Activated CD8-positive, alpha-beta memory T cell treated with anti-CD3 and anti-CD28 coated beads, Interleukin-2, amount 50 U/mL, for 1 hour (primary cell): ENCODE results near the gene KLHL33.

ENCODE experiments used
- DNase-seq: peaks from one replicate; pipeline ENCODE4 v3.0.0-alpha.2; 2020; ENCODE audit errors: extremely low read depth

Gene KLHL33

DNA sequence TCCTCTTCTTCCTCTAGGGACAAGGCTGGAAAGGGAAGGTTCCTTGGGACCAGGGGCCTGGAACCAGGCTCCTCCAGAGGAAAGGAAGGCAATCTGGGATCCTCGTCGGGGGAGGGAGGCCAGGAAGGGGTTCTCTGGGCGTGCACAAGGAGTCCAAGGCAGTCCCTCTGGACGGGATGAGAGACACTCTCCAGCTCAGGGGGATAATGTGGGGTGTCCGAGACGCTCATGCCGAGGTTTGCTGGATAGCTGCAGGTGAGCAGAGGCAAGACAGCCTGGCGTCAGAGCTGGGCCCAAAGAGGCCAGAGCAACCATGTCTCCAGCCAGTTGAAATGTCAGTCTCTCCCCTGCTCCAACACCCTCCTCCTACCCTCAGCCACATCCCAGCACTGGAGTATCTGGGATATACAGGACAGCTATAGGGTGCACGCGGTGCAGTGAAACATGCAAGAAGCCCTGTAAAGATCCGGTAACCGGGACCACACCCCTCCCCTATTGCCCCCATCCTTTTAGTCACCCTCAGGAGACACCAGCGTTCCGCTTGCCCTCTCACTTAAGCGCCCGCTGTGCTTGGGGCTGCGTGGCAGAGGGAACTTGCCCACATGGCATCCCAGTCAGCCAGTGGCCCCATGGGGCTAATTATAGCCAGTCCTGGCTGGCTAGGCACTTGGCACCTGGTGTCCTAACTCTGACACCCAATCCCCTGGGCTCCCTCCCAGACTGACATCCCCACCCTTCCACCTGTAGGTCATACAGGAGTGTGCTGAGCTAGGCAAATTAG, at the start of gene KLHL33:
KLHL33 (minus strand) TSS at position 585 of the 781 bp plus-strand sequence; CDS start at position 230, 355 bp downstream.
- no peak for DNase-seq

- no peak for DNase-seq
Observed at GRCh38 chr14:20482382-20482781, 46.4 kb upstream of the KLHL33 start.

DNA sequence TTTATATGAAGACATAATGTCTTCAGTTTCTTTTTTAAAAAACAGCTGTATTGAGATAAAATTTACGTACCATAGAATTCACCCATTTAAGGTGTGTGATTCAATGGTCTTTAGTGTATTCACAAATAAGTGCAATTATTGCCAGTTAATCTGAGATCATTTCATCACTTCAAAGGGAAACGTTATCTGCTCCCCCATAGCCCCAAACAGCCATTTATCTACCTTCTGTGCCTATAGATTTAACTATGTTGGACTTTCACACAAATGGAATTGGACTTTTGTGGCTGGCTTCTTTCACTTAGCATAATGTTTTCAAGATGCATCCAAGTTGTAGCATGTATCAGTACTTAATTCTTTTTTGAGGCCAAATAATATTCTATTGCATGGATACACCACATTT, 42.9 kb upstream of the KLHL33 start:
- DNase-seq = no peak

GRCh38 chr14:20477211-20477876, 41.4 kb upstream of the KLHL33 start:
- no peak for DNase-seq

GRCh38 chr14:20476776-20477175, 40.8 kb upstream of the KLHL33 start:
- no peak for DNase-seq

DNA sequence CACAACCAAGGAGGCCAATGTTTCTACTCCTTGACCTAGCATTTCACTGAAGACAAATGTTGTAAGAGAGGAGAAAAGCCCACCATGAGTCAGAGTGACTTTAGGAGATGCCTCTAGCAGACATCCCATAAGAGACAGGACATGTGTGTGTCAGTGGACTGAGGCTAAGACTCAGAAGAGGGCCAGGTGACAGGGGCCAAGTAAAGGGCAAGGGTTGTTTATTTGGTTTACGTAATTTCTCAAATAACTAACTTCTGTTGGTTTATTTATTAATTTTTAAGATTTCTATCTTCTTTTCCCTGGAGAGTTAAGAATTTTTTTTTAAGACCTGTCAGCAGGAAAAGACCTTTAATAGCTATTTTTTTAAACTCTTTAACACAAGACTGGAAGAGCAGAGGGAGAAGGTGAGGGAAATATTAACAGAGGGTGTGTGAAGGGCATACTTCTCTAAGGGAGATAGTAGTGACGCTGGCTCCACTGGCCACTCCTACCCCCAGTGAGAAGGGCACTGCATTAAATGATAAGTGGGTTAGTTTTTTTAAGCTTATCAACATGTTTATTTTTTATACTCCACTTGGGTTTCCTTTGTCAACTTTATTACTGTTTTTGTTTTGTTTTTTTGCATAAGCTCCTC, 36.7 kb upstream of the KLHL33 start:
- DNase-seq = no peak

GRCh38 chr14:20470603-20470901, 34.6 kb upstream of the KLHL33 start:
- no peak for DNase-seq

- no peak for DNase-seq
Observed at GRCh38 chr14:20469890-20470602, 34.1 kb upstream of the KLHL33 start.

GRCh38 chr14:20469242-20469889, 33.4 kb upstream of the KLHL33 start, which contains the start of gene PNP:
PNP (plus strand) TSS chr14:20469406; CDS start chr14:20469525, 119 bp downstream.
- peak; percentile 76 for DNase-seq

- no peak for DNase-seq
Observed at GRCh38 chr14:20468764-20469241, 32.8 kb upstream of the KLHL33 start.

DNA sequence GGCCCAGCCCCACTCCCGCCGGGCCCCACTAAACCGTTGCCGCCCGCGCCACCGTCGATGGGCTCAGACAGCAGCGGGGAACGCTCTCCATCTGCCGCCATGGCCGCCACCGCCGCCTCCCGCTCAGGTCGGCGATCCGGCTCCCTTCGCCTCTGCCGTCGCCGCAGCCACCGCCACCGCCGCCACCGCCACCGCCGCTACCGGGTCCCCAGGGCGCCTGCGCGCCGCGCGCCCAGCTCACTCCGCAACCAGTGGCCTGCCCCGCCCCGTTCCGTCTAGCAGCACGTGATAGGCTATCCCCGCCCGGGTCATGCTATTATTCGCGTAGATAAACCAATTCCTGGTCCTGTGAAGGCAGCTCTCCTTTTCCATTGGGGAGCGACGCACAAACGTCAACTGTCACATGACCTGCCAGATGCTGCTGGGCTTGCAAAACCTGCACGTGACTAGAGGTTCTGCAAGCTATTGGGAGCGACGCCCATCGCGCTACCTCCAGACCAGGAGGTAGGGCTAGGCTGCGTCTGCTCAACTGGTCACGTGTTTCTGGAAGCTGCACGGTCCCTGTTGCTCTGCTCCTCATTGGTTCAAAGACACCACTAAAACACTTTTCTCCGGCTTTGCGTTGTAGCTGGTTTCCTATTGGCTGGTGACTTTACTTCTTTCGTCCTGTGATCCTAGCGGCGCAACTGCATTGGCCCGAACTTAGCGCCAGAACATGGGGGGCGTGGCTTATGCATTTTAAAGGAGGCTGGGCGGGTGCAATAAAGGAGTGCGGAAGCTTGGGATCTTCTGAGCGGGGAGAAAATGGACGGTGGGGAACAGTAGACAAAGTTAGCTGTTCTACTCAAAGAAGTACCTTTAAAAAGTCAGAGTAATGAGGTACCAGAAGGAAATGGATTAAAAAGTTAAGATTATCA, 25.5 kb upstream of the KLHL33 start, which contains the start of gene PIP4P1:
PIP4P1 (minus strand) TSS at position 210 of the 917 bp plus-strand sequence; CDS start at position 101, 109 bp downstream.
- peak; percentile 100 for DNase-seq

DNA sequence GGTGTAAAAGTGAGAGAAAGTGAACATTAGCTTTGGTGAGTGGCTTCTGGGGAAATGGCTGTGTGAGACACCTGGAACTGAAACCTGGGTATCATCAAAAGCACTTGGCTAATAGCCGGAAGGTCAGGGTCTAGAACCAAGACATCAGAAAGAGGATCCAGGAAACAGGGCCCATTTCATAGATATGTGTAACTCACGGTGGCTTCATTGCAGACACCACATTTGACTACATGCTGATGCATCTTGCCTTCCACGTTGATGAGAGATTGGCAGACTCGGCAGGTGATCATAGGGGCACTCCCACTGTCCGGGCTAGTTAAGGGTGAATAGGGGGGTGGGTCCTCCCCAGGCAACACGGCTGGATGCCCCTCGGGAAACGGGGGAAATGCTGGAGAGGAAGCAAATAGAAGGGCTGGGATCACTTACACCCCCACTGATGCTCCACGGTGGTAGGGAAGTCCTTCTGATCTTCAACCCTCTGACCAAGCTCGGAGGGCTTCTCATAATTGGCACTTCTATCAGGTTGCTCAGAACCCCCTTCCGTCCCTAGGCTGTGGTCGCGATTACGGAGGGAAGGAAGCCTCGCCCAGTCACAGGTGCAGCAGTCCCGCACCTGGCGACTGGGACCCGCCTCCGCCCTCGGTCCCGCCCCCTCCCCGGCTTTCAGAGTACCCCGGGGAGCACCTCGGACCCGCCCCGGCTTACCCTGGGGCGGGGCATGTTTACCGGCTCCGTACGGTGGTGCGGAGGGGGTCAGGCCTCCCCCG, 24.7 kb upstream of the KLHL33 start:
- DNase-seq = no peak

DNA sequence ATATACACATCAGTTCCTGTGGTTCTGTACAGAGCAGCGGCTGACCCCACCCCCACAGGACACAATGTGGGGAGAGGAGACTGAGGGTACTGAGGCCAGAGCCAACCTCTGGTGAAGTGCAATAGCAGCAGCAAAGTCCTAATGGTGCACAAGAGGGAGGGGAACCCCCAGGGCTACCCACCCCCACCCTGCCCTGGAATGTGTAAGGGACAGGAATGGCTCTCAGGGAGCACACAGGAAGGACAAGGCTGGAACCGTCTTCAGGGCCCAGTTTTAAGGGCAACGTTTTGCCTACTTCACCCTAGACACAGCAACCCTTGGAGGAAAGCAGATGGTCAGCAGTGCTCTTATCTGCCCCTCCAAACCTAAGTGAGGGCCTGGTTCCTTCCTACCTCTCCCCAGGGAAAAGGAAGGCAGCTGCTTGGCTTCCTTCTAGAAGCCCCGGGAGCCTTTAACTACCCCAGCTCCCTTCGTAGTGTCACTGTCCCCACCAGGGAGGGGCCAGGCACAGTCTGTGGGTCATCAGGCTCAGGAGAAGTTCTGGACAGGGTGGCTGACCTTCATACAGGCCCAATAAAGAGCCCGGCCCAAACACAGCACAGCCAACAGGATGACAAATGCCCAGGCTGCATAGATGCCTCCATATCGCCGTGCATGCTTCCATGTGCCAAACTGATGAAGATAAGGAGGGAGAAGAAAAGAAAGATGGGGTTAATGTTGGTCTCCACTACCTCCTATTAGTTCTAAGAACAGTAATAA, 22.2 kb upstream of the KLHL33 start:
- DNase-seq = no peak

DNA sequence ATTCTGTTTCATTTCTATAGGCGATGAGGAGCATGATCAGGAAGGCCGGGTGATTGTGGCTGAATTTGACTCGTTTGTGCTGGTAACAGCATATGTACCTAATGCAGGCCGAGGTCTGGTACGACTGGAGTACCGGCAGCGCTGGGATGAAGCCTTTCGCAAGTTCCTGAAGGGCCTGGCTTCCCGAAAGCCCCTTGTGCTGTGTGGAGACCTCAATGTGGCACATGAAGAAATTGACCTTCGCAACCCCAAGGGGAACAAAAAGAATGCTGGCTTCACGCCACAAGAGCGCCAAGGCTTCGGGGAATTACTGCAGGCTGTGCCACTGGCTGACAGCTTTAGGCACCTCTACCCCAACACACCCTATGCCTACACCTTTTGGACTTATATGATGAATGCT, 21.0 kb upstream of the KLHL33 start:
- DNase-seq = no peak

- DNase-seq = no peak
Observed at GRCh38 chr14:20455355-20456300, 19.7 kb upstream of the KLHL33 start.

- DNase-seq = peak; percentile 97
Observed at GRCh38 chr14:20454516-20455354, 18.8 kb upstream of the KLHL33 start, which contains the start of the genes APEX1 and OSGEP. APEX1 (plus strand) TSS chr14:20455226; CDS start chr14:20455646, 420 bp downstream. OSGEP (minus strand) TSS chr14:20454812; CDS start chr14:20454683, 129 bp downstream.
